CD14-positive monocyte (primary cell): Measurements from ENCODE around the gene HIF3A. TPM values are rescaled to one million over a fixed set of nuclear protein-coding genes. Genes with fewer than 3 reads are reported as not detected.
A peak's percentile ranks its signal among the peaks of the same experiment; 100 is the strongest.

ENCODE experiments used
- DNase-seq, 3 donors: peaks; one replicate each; pipeline ENCODE4 v3.0.0-alpha.2; 2011 to 2022
- H2AFZ ChIP-seq: 2 replicates; pipeline ENCODE4 v1.6.0; 2012; ENCODE audit warnings: mild to moderate bottlenecking, low read depth, low read length, inconsistent platforms; ENCODE audit not compliant: insufficient read depth, poor library complexity, severe bottlenecking
- H3K27ac ChIP-seq, 2 donors: 1 replicate in 1 of 2; 2 replicates in 1 of 2; pipeline ENCODE4 v1.5.1; 2012 to 2013; ENCODE audit warnings: low read length in 2 of 2, control low read depth in 1 of 2, inconsistent platforms in 1 of 2, low read depth in 1 of 2, mild to moderate bottlenecking in 1 of 2
- H3K27me3 ChIP-seq, 2 donors: one replicate each; pipeline versions ENCODE4 v1.6.0 to v1.6.1; 2011 to 2013; ENCODE audit warnings: low read length in 2 of 2; ENCODE audit not compliant: control insufficient read depth in 2 of 2, insufficient read depth in 2 of 2
- H3K36me3 ChIP-seq, 2 donors: replicated peaks in 1 of 2; 1 replicate in 1 of 2; 2 replicates in 1 of 2; pipeline versions ENCODE4 v1.5.1 to v1.6.1; 2012 to 2013; ENCODE audit warnings: low read length in 2 of 2, control low read depth in 1 of 2, inconsistent platforms in 1 of 2, mild to moderate bottlenecking in 1 of 2; ENCODE audit not compliant: insufficient read depth in 2 of 2, control insufficient read depth in 1 of 2
- H3K4me1 ChIP-seq, 2 donors: 1 replicate in 1 of 2; 2 replicates in 1 of 2; pipeline versions ENCODE4 v1.5.1 to v1.6.1; 2012 to 2013; ENCODE audit warnings: low read length in 2 of 2, control low read depth in 1 of 2, inconsistent platforms in 1 of 2, mild to moderate bottlenecking in 1 of 2, moderate library complexity in 1 of 2; ENCODE audit not compliant: insufficient read depth in 2 of 2, control insufficient read depth in 1 of 2
- H3K4me2 ChIP-seq: replicated peaks from 2 replicates; pipeline ENCODE3; 2012; ENCODE audit warnings: low read length, moderate library complexity, mild to moderate bottlenecking; ENCODE audit not compliant: poor library complexity, severe bottlenecking; ENCODE audit errors: extremely low read depth
- H3K4me3 ChIP-seq, 3 experiments: fragments of 200-600 bp in 1 of 3; sonication (generic) in 1 of 3; replicated peaks in 1 of 3; 1 replicate in 2 of 3; 2 replicates in 1 of 3; pipeline ENCODE4 v1.5.1; 2011 to 2013; ENCODE audit warnings: low read length in 3 of 3, mild to moderate bottlenecking in 3 of 3, control low read depth in 2 of 3, low read depth in 2 of 3, inconsistent platforms in 1 of 3, moderate library complexity in 1 of 3
- H3K79me2 ChIP-seq: 2 replicates; pipeline ENCODE4 v1.6.0; 2012; ENCODE audit warnings: mild to moderate bottlenecking, control low read depth, inconsistent platforms, low read length, moderate library complexity; ENCODE audit not compliant: insufficient read depth
- H3K9ac ChIP-seq: 2 replicates; pipeline ENCODE4 v1.6.0; 2017; ENCODE audit warnings: low read length, mild to moderate bottlenecking; ENCODE audit not compliant: insufficient read depth, poor library complexity, severe bottlenecking
- H3K9me3 ChIP-seq, 2 donors: replicated peaks in 1 of 2; 1 replicate in 1 of 2; 2 replicates in 1 of 2; pipeline versions ENCODE4 v1.5.1 to v1.6.1; 2012 to 2013; ENCODE audit warnings: low read length in 2 of 2, control low read depth in 1 of 2; ENCODE audit not compliant: control insufficient read depth in 1 of 2, insufficient read depth in 1 of 2
- H4K20me1 ChIP-seq: 2 replicates; pipeline ENCODE4 v1.6.0; 2012; ENCODE audit warnings: mild to moderate bottlenecking, low read length, control low read depth, moderate library complexity; ENCODE audit not compliant: insufficient read depth
- H3K27ac Mint-ChIP-seq, 7 donors: one replicate each; pipeline ENCODE4 v1.8.0; 2020; ENCODE audit warnings: mild to moderate bottlenecking in 7 of 7, mixed read lengths in 7 of 7, moderate library complexity in 6 of 7, inconsistent platforms in 2 of 7
- H3K27me3 Mint-ChIP-seq, 3 donors: one replicate each; pipeline ENCODE4 v1.8.0; 2021 to 2022; ENCODE audit warnings: low read depth in 3 of 3, mild to moderate bottlenecking in 3 of 3, mixed read lengths in 3 of 3, moderate library complexity in 3 of 3, inconsistent platforms in 1 of 3
- H3K36me3 Mint-ChIP-seq, 2 donors: one replicate each; pipeline ENCODE4 v1.8.0; 2020; ENCODE audit warnings: mixed read lengths in 2 of 2, inconsistent platforms in 1 of 2, mild to moderate bottlenecking in 1 of 2
- H3K4me1 Mint-ChIP-seq: one replicate; pipeline ENCODE4 v1.8.0; 2020; ENCODE audit warnings: mild to moderate bottlenecking, mixed read lengths
- H3K4me3 Mint-ChIP-seq, 2 donors: one replicate each; pipeline ENCODE4 v1.8.0; 2020; ENCODE audit warnings: mild to moderate bottlenecking in 2 of 2, mixed read lengths in 2 of 2, moderate library complexity in 1 of 2
- H3K9me3 Mint-ChIP-seq, 7 donors: one replicate each; pipeline ENCODE4 v1.8.0; 2020 to 2022; ENCODE audit warnings: mixed read lengths in 7 of 7, mild to moderate bottlenecking in 6 of 7, moderate library complexity in 6 of 7, inconsistent platforms in 2 of 7
- WGBS: methylation state at CpG from one replicate; pipeline ENCODE4 v1.1.5; 2013; ENCODE audit warnings: missing lambda C conversion rate; ENCODE audit not compliant: insufficient coverage; 5-methylcytosine and 5-hydroxymethylcytosine counted together
- intact Hi-C, 2 donors: fragments of 100-400 bp; cut with micrococcal nuclease; formaldehyde crosslinking; loops; one replicate each; pipeline versions ENCODE4 v1.15.0 to v1.15.1; 2023
- polyA plus RNA-seq, 3 donors: library from polyadenylated mRNA; depleted of rRNA in 1 of 3; unstranded in 2 of 3; stranded (reverse) in 1 of 3; fragments of 300-500 nt in 2 of 3; fragments of >200 nt in 1 of 3; fragmentation: Illumina TruSeq in 2 of 3; gene quantifications; 1 replicate in 2 of 3; 2 replicates in 1 of 3; pipeline ENCODE4 v1.2.3, GENCODE V29; 2012 to 2021
- TF ChIP-seq, protein P1 (sequence below): fragments of 200-600 bp; IDR thresholded peaks from one replicate; pipeline ENCODE4 v1.8.0; 2022; ENCODE audit warnings: antibody characterized with exemption, mild to moderate bottlenecking

The HIF3A gene
- polyA plus RNA-seq, 3 donors: not detected

DNA sequence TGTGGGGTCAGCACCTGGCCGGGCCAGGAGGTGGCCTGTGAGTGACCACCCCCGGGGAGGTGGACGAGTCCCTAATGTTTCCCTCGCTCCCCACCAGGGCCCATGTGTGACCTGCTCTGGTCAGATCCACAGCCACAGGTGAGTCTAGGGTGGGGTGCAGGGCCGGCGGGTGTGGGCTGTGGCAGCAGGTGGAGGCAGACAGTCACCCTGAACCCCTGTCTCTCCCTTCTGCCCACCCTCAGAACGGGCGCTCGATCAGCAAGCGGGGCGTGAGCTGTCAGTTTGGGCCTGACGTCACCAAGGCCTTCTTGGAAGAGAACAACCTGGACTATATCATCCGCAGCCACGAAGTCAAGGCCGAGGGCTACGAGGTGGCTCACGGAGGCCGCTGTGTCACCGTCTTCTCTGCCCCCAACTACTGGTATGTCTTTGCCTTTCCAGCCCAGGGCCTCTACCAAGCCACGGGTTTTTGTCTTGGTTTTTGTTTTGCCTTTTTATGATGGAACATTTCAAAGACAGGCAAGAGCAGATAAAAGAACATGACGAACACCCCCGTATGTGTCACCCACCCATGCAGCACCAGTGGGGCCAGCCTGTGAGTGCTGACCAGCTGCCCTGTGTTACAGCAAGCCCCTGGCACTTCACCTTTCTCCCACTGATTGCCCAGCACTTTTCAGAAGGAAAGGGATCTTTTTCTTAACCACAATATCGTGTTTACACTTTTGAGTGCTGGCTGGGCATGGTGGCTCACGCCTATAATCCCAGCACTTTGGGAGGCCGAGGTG lies 91.7 kb downstream of the HIF3A start:
- peaks cover 77 to 79% of the 10 kb centered on the region in 2 donors for H3K36me3 Mint-ChIP-seq

DNA sequence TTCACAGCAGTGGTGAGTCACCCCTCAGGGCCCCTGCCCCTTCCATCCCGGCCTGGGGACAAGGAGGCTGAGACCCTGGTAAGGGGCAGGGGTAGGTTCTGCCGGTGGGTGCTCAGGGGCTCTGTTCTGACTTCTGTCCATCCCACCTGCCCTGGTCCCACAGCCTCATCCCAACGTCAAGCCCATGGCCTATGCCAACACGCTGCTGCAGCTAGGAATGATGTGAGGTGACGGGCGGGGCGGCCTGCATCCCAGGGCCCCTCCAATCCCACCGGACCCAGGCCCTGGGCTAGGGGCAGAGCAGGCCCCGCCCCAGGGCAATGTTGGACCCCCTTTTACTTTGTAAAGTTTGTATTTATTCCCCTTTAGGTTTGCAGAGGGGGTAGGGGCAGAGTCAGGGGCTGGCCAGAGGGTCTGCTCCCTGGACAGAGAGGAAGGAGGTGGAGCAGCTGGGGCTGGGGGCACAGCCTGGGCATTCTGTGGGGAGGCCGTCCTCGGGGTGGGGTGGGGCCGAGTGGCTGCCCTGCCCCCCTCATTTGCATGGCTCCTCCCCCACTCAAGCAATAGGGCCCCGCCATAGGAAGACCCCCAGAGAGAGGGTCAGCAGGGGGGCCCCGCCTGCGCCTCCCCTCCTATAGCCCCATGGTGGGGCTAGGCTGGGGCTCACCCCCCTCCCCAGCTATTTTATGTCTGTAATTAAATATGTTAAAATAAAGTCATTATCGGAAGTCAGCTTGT lies 93.4 kb downstream of the HIF3A start:
- Histone ChIP-seq H3K27ac (no peak overlapping the region), H4K20me1 (no peaks in the 10 kb centered on the region), H3K9me3 (no peaks in the 10 kb centered on the region), H2AFZ (no peak overlapping the region), H3K27me3 (no peaks in the 10 kb centered on the region), H3K4me2 (no peak overlapping the region), H3K9ac (no peak overlapping the region), H3K79me2 (no peaks in the 10 kb centered on the region), H3K4me3 (no peak overlapping the region), H3K4me1 (no peaks in the 10 kb centered on the region), H3K36me3 (peaks cover 59 to 63% of the 10 kb centered on the region in 2 donors)
- intact Hi-C loops: no loop called here
- H3K27ac Mint-ChIP-seq: no peak overlapping the region
- no peak for DNase-seq
- WGBS: 93% methylated on average over 9 of the region's 16 CpGs
- no peaks in the 10 kb centered on the region for H3K4me1 Mint-ChIP-seq
- H3K4me3 Mint-ChIP-seq: no peak overlapping the region
- H3K9me3 Mint-ChIP-seq: peaks cover 0 to 3% (median 0%) of the 10 kb centered on the region in 7 donors
- TF ChIP-seq, protein P1, sequence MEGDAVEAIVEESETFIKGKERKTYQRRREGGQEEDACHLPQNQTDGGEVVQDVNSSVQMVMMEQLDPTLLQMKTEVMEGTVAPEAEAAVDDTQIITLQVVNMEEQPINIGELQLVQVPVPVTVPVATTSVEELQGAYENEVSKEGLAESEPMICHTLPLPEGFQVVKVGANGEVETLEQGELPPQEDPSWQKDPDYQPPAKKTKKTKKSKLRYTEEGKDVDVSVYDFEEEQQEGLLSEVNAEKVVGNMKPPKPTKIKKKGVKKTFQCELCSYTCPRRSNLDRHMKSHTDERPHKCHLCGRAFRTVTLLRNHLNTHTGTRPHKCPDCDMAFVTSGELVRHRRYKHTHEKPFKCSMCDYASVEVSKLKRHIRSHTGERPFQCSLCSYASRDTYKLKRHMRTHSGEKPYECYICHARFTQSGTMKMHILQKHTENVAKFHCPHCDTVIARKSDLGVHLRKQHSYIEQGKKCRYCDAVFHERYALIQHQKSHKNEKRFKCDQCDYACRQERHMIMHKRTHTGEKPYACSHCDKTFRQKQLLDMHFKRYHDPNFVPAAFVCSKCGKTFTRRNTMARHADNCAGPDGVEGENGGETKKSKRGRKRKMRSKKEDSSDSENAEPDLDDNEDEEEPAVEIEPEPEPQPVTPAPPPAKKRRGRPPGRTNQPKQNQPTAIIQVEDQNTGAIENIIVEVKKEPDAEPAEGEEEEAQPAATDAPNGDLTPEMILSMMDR: no peak
- H3K27me3 Mint-ChIP-seq: peaks cover 0 to 1% (median under 1%) of the 10 kb centered on the region in 3 donors
- peaks cover 60 to 62% of the 10 kb centered on the region in 2 donors for H3K36me3 Mint-ChIP-seq

More for the DNA sequence above, 91.7 kb downstream of the HIF3A start:
- Histone ChIP-seq H3K4me2 (no peak overlapping the region), H3K36me3 (peaks cover 77 to 81% of the 10 kb centered on the region in 2 donors), H4K20me1 (no peaks in the 10 kb centered on the region), H3K27me3 (no peaks in the 10 kb centered on the region), H2AFZ (no peak overlapping the region), H3K9ac (no peak overlapping the region), H3K9me3 (no peaks in the 10 kb centered on the region), H3K27ac (no peak overlapping the region), H3K79me2 (no peaks in the 10 kb centered on the region), H3K4me1 (no peaks in the 10 kb centered on the region), H3K4me3 (no peak overlapping the region)
- no peak for DNase-seq
- intact Hi-C loops: no loop called here
- Mint-ChIP-seq H3K4me3 (no peak overlapping the region), H3K9me3 (peaks cover 0 to 3% (median 0%) of the 10 kb centered on the region in 7 donors), H3K4me1 (no peaks in the 10 kb centered on the region), H3K27me3 (peaks cover 0 to 2% (median 1%) of the 10 kb centered on the region in 3 donors), H3K27ac (peak overlapping the region in 2 of 7 donors; percentile 37 to 64)
- TF ChIP-seq, protein P1: no peak
- WGBS: 95% methylated on average over 20 of the region's 25 CpGs
